PC-9 (cell line): ENCODE results near the gene PAPOLA.

Experiments
- EZH2 ChIP-seq: fragments of 200-600 bp; sonication (generic); IDR thresholded peaks from 2 replicates; pipeline ENCODE4 v1.8.0; 2017; ENCODE audit warnings: antibody characterized with exemption, low read depth
- TF ChIP-seq, protein P1 (sequence below): fragments of 200-600 bp; sonication (generic); conservative IDR thresholded peaks from 2 replicates; pipeline ENCODE4 v1.6.1; 2017; ENCODE audit warnings: mixed run types, antibody characterized with exemption, mild to moderate bottlenecking, moderate library complexity

DNA sequence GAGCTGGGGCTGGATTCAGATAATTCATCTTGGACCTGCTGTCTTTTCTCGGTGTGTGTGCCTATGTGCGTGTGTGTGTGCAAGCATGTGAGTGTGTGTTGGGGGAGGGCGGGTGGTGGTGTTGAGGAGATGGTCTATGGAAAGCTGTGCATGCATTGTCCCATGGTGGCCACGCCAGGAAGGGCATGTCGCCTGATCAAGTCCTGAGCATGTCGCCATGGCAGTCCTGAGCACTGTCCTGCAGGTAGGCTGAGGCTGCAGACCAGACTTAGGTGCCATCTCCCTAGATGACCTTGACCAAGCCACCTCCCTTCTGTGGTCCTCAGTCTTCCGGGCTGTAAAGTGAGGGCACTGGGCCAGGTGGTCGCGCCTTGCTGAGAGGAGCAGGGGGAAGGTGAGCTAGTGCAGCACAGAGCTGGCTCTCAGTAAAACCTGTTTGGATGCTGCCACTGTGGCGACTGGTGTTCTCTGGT is 81.4 kb downstream of the PAPOLA start:
- TF ChIP-seq, protein P1, sequence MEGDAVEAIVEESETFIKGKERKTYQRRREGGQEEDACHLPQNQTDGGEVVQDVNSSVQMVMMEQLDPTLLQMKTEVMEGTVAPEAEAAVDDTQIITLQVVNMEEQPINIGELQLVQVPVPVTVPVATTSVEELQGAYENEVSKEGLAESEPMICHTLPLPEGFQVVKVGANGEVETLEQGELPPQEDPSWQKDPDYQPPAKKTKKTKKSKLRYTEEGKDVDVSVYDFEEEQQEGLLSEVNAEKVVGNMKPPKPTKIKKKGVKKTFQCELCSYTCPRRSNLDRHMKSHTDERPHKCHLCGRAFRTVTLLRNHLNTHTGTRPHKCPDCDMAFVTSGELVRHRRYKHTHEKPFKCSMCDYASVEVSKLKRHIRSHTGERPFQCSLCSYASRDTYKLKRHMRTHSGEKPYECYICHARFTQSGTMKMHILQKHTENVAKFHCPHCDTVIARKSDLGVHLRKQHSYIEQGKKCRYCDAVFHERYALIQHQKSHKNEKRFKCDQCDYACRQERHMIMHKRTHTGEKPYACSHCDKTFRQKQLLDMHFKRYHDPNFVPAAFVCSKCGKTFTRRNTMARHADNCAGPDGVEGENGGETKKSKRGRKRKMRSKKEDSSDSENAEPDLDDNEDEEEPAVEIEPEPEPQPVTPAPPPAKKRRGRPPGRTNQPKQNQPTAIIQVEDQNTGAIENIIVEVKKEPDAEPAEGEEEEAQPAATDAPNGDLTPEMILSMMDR, result no peak
- TF ChIP-seq EZH2, result no peak
